ENCODE data around the gene ITGB1BP2. TPM values are rescaled to one million over a fixed set of nuclear protein-coding genes. Genes with fewer than 3 reads are reported as not detected.
"Not testable (repeated sequence)": the region's sequence is repeated elsewhere in the genome, so short reads cannot be mapped to it uniquely, and the experiment has no call there.

ITGB1BP2 gene
- total and polyA plus RNA-seq, 2 of the 8 experiments (the other 6 are each of a cell fraction or from before 2014, with no cell fraction given): 2.9 to 5.2 TPM

- ChIA-PET POLR2A (ENCODE audit: partially characterized antibody) (interaction anchor here (0.6 to 1.1 kb wide), 3 partner anchors 28 to 645 kb away, joined by 3 to 5 read pairs (median 3); partner anchors contain the start of genes TAF1 and ZMYM3), CTCF (ENCODE audit: partially characterized antibody) (interaction anchor here (1.1 kb wide), 1 partner anchor 54 kb away, joined by 3 read pairs; no protein-coding TSS in a partner anchor)
- not testable (repeated sequence) for H2BK12ac ChIP-seq (ENCODE audit: low read depth, low read length); H3K23ac ChIP-seq (ENCODE audit: insufficient read length); H3K9me3 ChIP-seq (ENCODE audit: insufficient read depth in 2 of 2, low read depth in 1 of 2, low read length in 1 of 2); H3K4me3 ChIP-seq (ENCODE audit: extremely low read depth in 1 of 4, insufficient read depth in 2 of 4, low read depth in 3 of 4, low read length in 4 of 4); H3K4me2 ChIP-seq (ENCODE audit: insufficient read depth in 1 of 2, low read depth in 2 of 2, low read length in 2 of 2); DNase-seq (ENCODE audit: low read depth in 1 of 2, low spot score in 2 of 2); H2AFZ ChIP-seq (ENCODE audit: low read length); FAIRE-seq; H3K79me1 ChIP-seq (ENCODE audit: low read depth, low read length); H3K27me3 ChIP-seq (replicated peaks in 1 of 4; ENCODE audit: control insufficient read depth in 3 of 4, extremely low read depth in 1 of 4, insufficient read depth in 3 of 4, low read length in 3 of 4); H2BK120ac ChIP-seq (replicated peaks; ENCODE audit: low read depth, low read length); H3K56ac ChIP-seq (replicated peaks; ENCODE audit: insufficient read length, low read depth, low read length); H3K23me2 ChIP-seq (ENCODE audit: low read depth, low read length); H2BK20ac ChIP-seq (ENCODE audit: low read length); H4K20me1 ChIP-seq (replicated peaks in 1 of 2; ENCODE audit: control insufficient read depth in 1 of 2, insufficient read depth in 2 of 2, low read length in 2 of 2); H4K8ac ChIP-seq (ENCODE audit: extremely low read depth, insufficient read depth, low read length); H3K27ac ChIP-seq (ENCODE audit: low read depth, low read length); H2BK5ac ChIP-seq (ENCODE audit: low read depth, low read length); H2BK15ac ChIP-seq (ENCODE audit: low read length); H3K14ac ChIP-seq (ENCODE audit: insufficient read length); H3K18ac ChIP-seq (ENCODE audit: extremely low read depth, low read length); H3K4ac ChIP-seq (replicated peaks; ENCODE audit: insufficient read length, low read depth, low read length); H2AK5ac ChIP-seq (ENCODE audit: low read depth, low read length); H4K5ac ChIP-seq (ENCODE audit: insufficient read length, low read depth, low read length); H4K91ac ChIP-seq (replicated peaks; ENCODE audit: insufficient read length, low read length); H3K9ac ChIP-seq (replicated peaks in 1 of 4; ENCODE audit: extremely low read depth in 1 of 4, low read depth in 3 of 4, low read length in 3 of 4); H3K4me1 ChIP-seq (replicated peaks in 1 of 4; ENCODE audit: control insufficient read depth in 3 of 4, insufficient read depth in 4 of 4, low read length in 3 of 4)
- Histone ChIP-seq H3K36me3 (ENCODE audit: control insufficient read depth in 2 of 4, insufficient read depth in 4 of 4, low read length in 3 of 4) (peaks cover 0 to 21% (median 0%) of the 10 kb centered on the region in 4 experiments; a peak in 1 of 8 replicates), H3K79me2 (ENCODE audit: control insufficient read depth in 1 of 2, insufficient read depth in 2 of 2, low read length in 2 of 2) (peaks cover 17 to 28% of the 10 kb centered on the region in 2 experiments)
- TF ChIP-seq CTCF (IDR thresholded peaks at IDR 0.05; ENCODE audit: control extremely low read depth in 1 of 3, insufficient read depth in 1 of 3, low read depth in 1 of 3, low read length in 3 of 3): peak in 1 of 3 experiments; percentile 1; a peak in 1 of 4 replicates
- WGBS, 2 experiments (ENCODE audit: extremely low coverage in 1 of 2, insufficient coverage in 1 of 2, insufficient read length in 1 of 2, insufficient replicate concordance in 2 of 2, low coverage in 1 of 2, low lambda C conversion rate in 2 of 2, missing lambda C conversion rate in 1 of 2): 100% methylated on average over 8 of the region's 11 CpGs; no CpG with 5 or more reads in 1 of the 2 experiments
These were observed 20.2 kb upstream of the ITGB1BP2 start for GRCh38 chrX:71281300-71281699.
